NCI-H524 (cell line): ENCODE measurements around the gene DDI1.

Experiments
- DNase-seq, 2 experiments: peaks; one replicate each; lab custom pipeline; 2025; lab: John Stamatoyannopoulos, UW

The DDI1 gene

GRCh38 chr11:104078245-104078644, 41.8 kb downstream of the DDI1 start:
- no peak for DNase-seq

DNA sequence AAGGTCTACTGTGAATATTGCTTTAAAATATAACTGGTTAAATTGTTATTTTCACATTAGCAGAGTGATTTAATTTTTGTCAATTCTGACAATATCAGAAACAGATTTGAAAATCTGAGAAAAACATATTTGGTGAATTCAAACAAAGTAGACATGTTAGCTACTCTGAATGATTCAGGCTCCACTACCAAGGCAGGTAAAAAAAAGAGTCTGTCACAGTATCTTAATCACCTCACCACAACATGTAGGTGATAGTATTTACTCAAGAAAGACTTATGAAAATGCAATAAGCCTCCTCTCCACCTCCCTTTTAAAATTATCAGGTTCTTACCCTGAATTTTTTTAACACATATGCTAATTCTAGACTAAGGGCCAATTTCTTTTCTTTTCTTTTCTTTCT, 42.6 kb downstream of the DDI1 start:
- no peak for DNase-seq

DNA sequence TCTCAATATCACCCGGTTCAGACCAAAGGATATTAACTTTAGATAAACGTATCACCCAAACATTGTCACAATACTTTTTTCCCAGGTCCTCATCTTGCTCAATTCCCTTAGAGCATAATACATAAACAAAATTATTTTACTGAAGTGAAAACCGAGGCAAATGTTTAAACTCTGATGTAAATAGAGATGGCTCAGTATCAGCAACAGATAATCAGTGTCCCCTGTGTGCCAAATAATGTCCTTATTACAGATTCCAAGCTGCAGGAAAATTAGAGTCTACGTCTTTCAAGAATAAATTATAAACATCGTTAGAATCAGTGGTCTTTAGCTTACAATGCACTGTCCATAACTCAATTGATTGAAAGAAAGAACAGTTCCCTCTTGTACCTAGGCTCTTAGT, 50.2 kb downstream of the DDI1 start:
- no peak for DNase-seq
